CD4-positive, alpha-beta T cell treated with Interleukin-6 at 100 ng/mL for 8 hours (primary cell): ENCODE results near the gene CSGALNACT2.

ENCODE experiments used
- DNase-seq: peaks from one replicate; pipeline ENCODE4 v3.0.0-alpha.2; 2020; ENCODE audit warnings: mixed read lengths, low spot score

CSGALNACT2 gene

GRCh38 chr10:43229208-43230061, 91.2 kb downstream of the CSGALNACT2 start:
- peak; percentile 40 for DNase-seq

- no peak for DNase-seq
Measured at GRCh38 chr10:43230101-43230908, 92.1 kb downstream of the CSGALNACT2 start.

GRCh38 chr10:43230909-43231522, 92.8 kb downstream of the CSGALNACT2 start:
- DNase-seq: no peak

GRCh38 chr10:43231523-43232078, 93.4 kb downstream of the CSGALNACT2 start:
- peak; percentile 52 for DNase-seq

- no peak for DNase-seq
Measured at GRCh38 chr10:43233601-43234430, 95.6 kb downstream of the CSGALNACT2 start.

- DNase-seq: no peak
Measured at GRCh38 chr10:43234471-43235041, 96.3 kb downstream of the CSGALNACT2 start.
